Mucosa of descending colon (tissue), 3 donors: Measurements from ENCODE around the gene TMEM247. TPM values are rescaled to one million over a fixed set of nuclear protein-coding genes. Genes with fewer than 3 reads are reported as not detected.

Source experiments
- ATAC-seq: fragments of 200-7000 bp; cut with Tn5 transposase; one replicate; pipeline ENCODE4 v1.9.1; 2020; ENCODE audit warnings: mild to moderate bottlenecking, moderate library complexity
- DNase-seq, 3 donors: peaks; one replicate each; pipeline ENCODE4 v3.0.0-alpha.2; 2020
- H3K36me3 ChIP-seq: fragments of 200-600 bp; one replicate; pipeline ENCODE4 v1.8.0; 2021; ENCODE audit warnings: low read depth, mild to moderate bottlenecking
- H3K4me1 ChIP-seq: fragments of 200-600 bp; one replicate; pipeline ENCODE4 v1.8.0; 2021; ENCODE audit warnings: low read depth, mild to moderate bottlenecking
- H3K4me3 ChIP-seq: fragments of 200-600 bp; one replicate; pipeline ENCODE4 v1.8.0; 2021; ENCODE audit warnings: mild to moderate bottlenecking
- H3K9me3 ChIP-seq: fragments of 200-600 bp; one replicate; pipeline ENCODE4 v1.8.0; 2021; ENCODE audit warnings: mild to moderate bottlenecking
- CTCF ChIP-seq: fragments of 200-600 bp; IDR thresholded peaks from one replicate; pipeline ENCODE4 v1.8.0; 2022; ENCODE audit warnings: antibody characterized with exemption, mild to moderate bottlenecking
- intact Hi-C, 2 donors: fragments of 100-400 bp; cut with DNase I in 1 of 2; cut with micrococcal nuclease in 1 of 2; formaldehyde crosslinking; loops; one replicate each; pipeline versions ENCODE4 v1.11.0 to v1.11.1; 2022; cut with DNase I, micrococcal nuclease
- total RNA-seq, 3 donors: library from RNA; stranded (reverse); fragmentation: NEBNext Ultra II Directional in 2 of 3; extraction: Animal tissue kit (Norgen Biotek cat#: 25700) in 2 of 3; gene quantifications; one replicate each; pipeline versions ENCODE4 v1.2.1 to v1.2.4, GENCODE V29; 2021 to 2023
- donor health status: DM: no; HTN: no; CAD: no; lungs with moderate emphysema.
- donor health status: DM: no; HTN: no; CAD: no.
- donor health status: DM: no; HTN: yes; CAD: no.

The TMEM247 gene
- total RNA-seq, 3 donors from 2014 or later, result not detected

DNA sequence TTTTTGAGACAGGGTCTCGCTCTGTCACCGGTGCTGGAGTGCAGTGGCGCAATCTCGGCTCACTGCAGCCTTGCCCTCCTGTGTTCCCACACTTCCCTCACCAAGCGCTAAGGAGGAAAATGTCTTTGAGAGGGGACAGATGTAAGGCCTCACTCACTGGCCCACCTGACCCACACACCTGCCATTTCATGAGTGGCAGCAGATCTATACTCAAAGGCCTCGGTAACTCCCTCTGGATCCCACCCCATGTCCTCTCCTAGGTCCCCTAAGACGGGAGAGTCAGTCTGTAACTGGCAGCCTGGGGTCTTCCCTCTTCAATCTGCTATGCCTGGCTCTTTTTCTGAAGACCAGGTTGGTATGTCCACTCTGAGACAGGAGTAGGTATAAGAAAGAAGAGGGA is 12.9 kb downstream of the TMEM247 start:
- no peak for TF ChIP-seq CTCF
- Histone ChIP-seq H3K36me3 (no peaks in the 10 kb centered on the region), H3K4me1 (no peaks in the 10 kb centered on the region), H3K9me3 (no peaks in the 10 kb centered on the region), H3K4me3 (no peak overlapping the region)
- DNase-seq (no peak), ATAC-seq (no peak)
- intact Hi-C loops, result no loop called here

DNA sequence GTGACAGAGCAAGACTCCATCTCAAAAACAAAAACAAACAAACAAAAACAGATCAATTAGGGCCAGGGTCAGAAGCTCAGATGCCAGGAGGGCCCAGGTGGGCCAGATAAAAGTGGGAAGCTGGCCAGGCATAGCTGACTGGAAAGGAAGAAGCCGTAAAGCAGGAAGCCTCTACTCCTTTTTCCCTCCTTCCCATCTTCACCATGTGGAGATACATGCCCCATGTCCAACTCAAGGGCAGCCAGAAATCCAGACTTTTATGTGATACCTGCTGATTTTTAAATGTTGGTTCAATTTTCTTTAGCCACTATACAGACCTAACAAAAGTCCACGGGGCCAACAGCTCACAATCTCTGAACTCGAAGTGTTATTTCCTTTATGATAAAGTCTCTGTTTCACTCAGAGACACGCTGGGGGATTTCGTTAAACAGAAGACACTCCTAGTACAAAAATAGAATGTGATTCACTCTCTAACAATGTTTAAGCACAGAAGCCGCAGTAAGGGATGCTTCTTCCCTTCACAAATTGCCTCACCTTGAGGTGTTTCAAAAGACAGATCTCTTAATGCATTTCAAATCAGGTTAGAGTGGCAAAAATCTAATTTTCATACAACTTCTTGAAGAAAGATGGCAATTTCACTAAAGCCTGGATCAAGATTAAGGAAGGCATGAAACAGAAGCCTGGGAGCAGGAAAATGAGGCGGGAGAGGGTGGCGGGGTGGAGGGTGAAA is 14.0 kb downstream of the TMEM247 start:
- DNase-seq, result no peak

GRCh38 chr2:46493971-46494250 is 14.5 kb downstream of the TMEM247 start:
- H3K9me3 ChIP-seq, result no peaks in the 10 kb centered on the region
- H3K4me3 ChIP-seq, result no peak overlapping the region
- no peaks in the 10 kb centered on the region for H3K36me3 ChIP-seq
- no peaks in the 10 kb centered on the region for H3K4me1 ChIP-seq
- TF ChIP-seq CTCF, result no peak
- intact Hi-C loops, result no loop called here
- DNase-seq (no peak), ATAC-seq (no peak)

More for the DNA sequence above, 14.0 kb downstream of the TMEM247 start:
- no peaks in the 10 kb centered on the region for H3K36me3 ChIP-seq
- ATAC-seq, result no peak
- no peaks in the 10 kb centered on the region for H3K4me1 ChIP-seq
- intact Hi-C loops, result no loop called here
- H3K9me3 ChIP-seq, result no peaks in the 10 kb centered on the region
- no peak overlapping the region for H3K4me3 ChIP-seq
- no peak for TF ChIP-seq CTCF

- no peaks in the 10 kb centered on the region for H3K4me1 ChIP-seq
- intact Hi-C loops, result no loop called here
- ATAC-seq (no peak), DNase-seq (no peak)
- H3K4me3 ChIP-seq, result no peak overlapping the region
- H3K36me3 ChIP-seq, result no peaks in the 10 kb centered on the region
- no peak for TF ChIP-seq CTCF
- no peaks in the 10 kb centered on the region for H3K9me3 ChIP-seq
Measured at GRCh38 chr2:46494596-46494995, 15.2 kb downstream of the TMEM247 start.

GRCh38 chr2:46495231-46496030 is 16.1 kb downstream of the TMEM247 start:
- intact Hi-C loops, result no loop called here
- DNase-seq (no peak), ATAC-seq (no peak)
- Histone ChIP-seq H3K36me3 (no peaks in the 10 kb centered on the region), H3K9me3 (no peaks in the 10 kb centered on the region), H3K4me1 (no peaks in the 10 kb centered on the region), H3K4me3 (no peak overlapping the region)
- TF ChIP-seq CTCF, result no peak
